Stimulated activated CD4-positive, alpha-beta T cell treated with anti-CD3 and anti-CD28 coated beads, Interleukin-4, amount 100 ng/mL, for 24 hours (primary cell): ENCODE measurements around the gene ZNF536.
"Not testable (repeated sequence)": the region's sequence is repeated elsewhere in the genome, so short reads cannot be mapped to it uniquely, and the experiment has no call there.

ENCODE experiments used
- DNase-seq: peaks from one replicate; pipeline ENCODE4 v3.0.0-alpha.2; 2020

Gene ZNF536

GRCh38 chr19:30423481-30423880 lies 51.3 kb downstream of the ZNF536 start:
- no peak for DNase-seq

- no peak for DNase-seq
Measured at GRCh38 chr19:30425885-30426838, 54.0 kb downstream of the ZNF536 start.

- no peak for DNase-seq
Measured at GRCh38 chr19:30426864-30427263, 54.7 kb downstream of the ZNF536 start.

- DNase-seq: no peak
Measured at GRCh38 chr19:30428092-30428680, 56.0 kb downstream of the ZNF536 start.

GRCh38 chr19:30428844-30429243 lies 56.7 kb downstream of the ZNF536 start:
- DNase-seq: no peak

- DNase-seq: no peak
Measured at GRCh38 chr19:30430206-30430734, 58.1 kb downstream of the ZNF536 start.

- DNase-seq: no peak
Measured at GRCh38 chr19:30431591-30431990, 59.4 kb downstream of the ZNF536 start.

- DNase-seq: no peak
Measured at GRCh38 chr19:30434797-30435594, 62.8 kb downstream of the ZNF536 start.

- no peak for DNase-seq
Measured at GRCh38 chr19:30437869-30438268, 65.7 kb downstream of the ZNF536 start.

- no peak for DNase-seq
Measured at GRCh38 chr19:30439310-30439709, 67.1 kb downstream of the ZNF536 start.

GRCh38 chr19:30441011-30441410 lies 68.8 kb downstream of the ZNF536 start:
- DNase-seq: no peak

- no peak for DNase-seq
Measured at GRCh38 chr19:30442674-30443073, 70.5 kb downstream of the ZNF536 start.

- DNase-seq: no peak
Measured at GRCh38 chr19:30443531-30444252, 71.5 kb downstream of the ZNF536 start.

GRCh38 chr19:30444253-30444671 lies 72.1 kb downstream of the ZNF536 start:
- no peak for DNase-seq

- DNase-seq: no peak
Measured at GRCh38 chr19:30444686-30445232, 72.6 kb downstream of the ZNF536 start.

GRCh38 chr19:30445385-30445784 lies 73.2 kb downstream of the ZNF536 start:
- no peak for DNase-seq

GRCh38 chr19:30446120-30446519 lies 73.9 kb downstream of the ZNF536 start:
- DNase-seq: not testable (repeated sequence)

- no peak for DNase-seq
Measured at GRCh38 chr19:30446850-30447552, 74.8 kb downstream of the ZNF536 start.

- DNase-seq: no peak
Measured at GRCh38 chr19:30447553-30447870, 75.3 kb downstream of the ZNF536 start.

GRCh38 chr19:30448386-30449077 lies 76.3 kb downstream of the ZNF536 start:
- no peak for DNase-seq

GRCh38 chr19:30449078-30449590 lies 77.0 kb downstream of the ZNF536 start:
- no peak for DNase-seq
